HCT116 (cell line): ENCODE results near the gene CATSPERZ. TPM values are rescaled to one million over a fixed set of nuclear protein-coding genes. Genes with fewer than 3 reads are reported as not detected.

Experiments
- ATAC-seq: fragments of 200-7000 bp; cut with Tn5 transposase; 2 replicates; pipeline ENCODE4 v1.9.1; 2020; ENCODE audit warnings: mild to moderate bottlenecking, moderate library complexity
- BruUV-seq: library from RNA; stranded (reverse); fragments of 400-500 nt; replicated peaks from 2 replicates; lab custom pipeline; 2021; lab: Mats Ljungman, UMichigan
- CTCF ChIA-PET: fragments of 300-600 bp; sonication (Branson Sonifier 250); formaldehyde crosslinking; loops from one replicate; lab custom pipeline; 2021; ENCODE audit warnings: antibody characterized with exemption; lab: Charles Lee
- POLR2A ChIA-PET: fragments of 300-600, 350-600 bp; sonication (Branson Sonifier 250); formaldehyde crosslinking; loops from one replicate; lab custom pipeline; 2021; ENCODE audit warnings: antibody characterized with exemption; lab: Charles Lee
- RAD21 ChIA-PET, 2 experiments: fragments of 300-600 bp; sonication (Branson Sonifier 250); formaldehyde crosslinking; loops; one replicate each; lab custom pipeline; 2023; ENCODE audit warnings: low total read pairs in 2 of 2; ENCODE audit not compliant: uncharacterized antibody in 2 of 2, unreplicated experiment in 2 of 2, low non-redundant PET in 1 of 2; lab: Charles Lee
- DNase-seq: peaks from one replicate; pipeline ENCODE4 v3.0.0-alpha.2; 2010; ENCODE audit warnings: low read depth, low spot score
- H2AFZ ChIP-seq: fragments of 200-600 bp; shearing (Covaris generic), sonication (generic); 2 replicates; pipeline ENCODE4 v1.6.1; 2017; ENCODE audit warnings: low read depth, mixed run types, mixed read lengths, antibody characterized with exemption, low read length; ENCODE audit not compliant: poor library complexity, severe bottlenecking
- H3K27ac ChIP-seq: 2 replicates; pipeline ENCODE4 v1.5.1; 2012; ENCODE audit warnings: low read depth, low read length
- H3K27me3 ChIP-seq: fragments of 200-600 bp; sonication (generic); 2 replicates; pipeline ENCODE4 v1.6.1; 2016; ENCODE audit warnings: mixed run types, low read length, mixed read lengths; ENCODE audit not compliant: insufficient read depth
- H3K36me3 ChIP-seq, 2 experiments: fragments of 200-500 bp in 1 of 2; fragments of 200-600 bp in 1 of 2; sonication (Bioruptor generic) in 1 of 2; sonication (generic) in 1 of 2; 2 replicates each; pipeline versions ENCODE4 v1.5.1 to v1.6.1; 2014 to 2016; ENCODE audit warnings: low read length in 2 of 2, inconsistent platforms in 1 of 2, mixed read lengths in 1 of 2, mixed run types in 1 of 2; ENCODE audit not compliant: insufficient read depth in 2 of 2, control insufficient read depth in 1 of 2
- H3K4me1 ChIP-seq, 2 experiments: fragments of 200-600 bp in 1 of 2; sonication (generic) in 1 of 2; 2 replicates each; pipeline versions ENCODE4 v1.5.1 to v1.6.1; 2012 to 2017; ENCODE audit warnings: low read length in 2 of 2, inconsistent platforms in 1 of 2, mild to moderate bottlenecking in 1 of 2, mixed read lengths in 1 of 2, mixed run types in 1 of 2, moderate library complexity in 1 of 2; ENCODE audit not compliant: insufficient read depth in 2 of 2, control insufficient read depth in 1 of 2
- H3K4me2 ChIP-seq: fragments of 200-600 bp; sonication (generic); 2 replicates; pipeline ENCODE4 v1.6.1; 2017; ENCODE audit warnings: mixed run types, low read length, mixed read lengths
- H3K4me3 ChIP-seq, 2 experiments: fragments of 200-600 bp in 1 of 2; sonication (generic) in 1 of 2; replicated peaks in 1 of 2; 2 replicates each; pipeline ENCODE4 v1.5.1; 2011 to 2016; ENCODE audit warnings: low read length in 2 of 2, control low read depth in 1 of 2, low read depth in 1 of 2, mild to moderate bottlenecking in 1 of 2, mixed read lengths in 1 of 2, mixed run types in 1 of 2
- H3K79me2 ChIP-seq: fragments of 200-600 bp; sonication (generic); 2 replicates; pipeline ENCODE4 v1.6.1; 2017; ENCODE audit warnings: mild to moderate bottlenecking, mixed run types, low read length, moderate library complexity, mixed read lengths; ENCODE audit not compliant: insufficient read depth
- H3K9ac ChIP-seq: fragments of 200-600 bp; sonication (generic); 2 replicates; pipeline ENCODE4 v1.6.1; 2016; ENCODE audit warnings: low read length, mixed read lengths
- H3K9me2 ChIP-seq: fragments of 200-600 bp; sonication (generic), shearing (Covaris generic); 2 replicates; pipeline ENCODE4 v1.6.1; 2017; ENCODE audit warnings: mixed run types, mild to moderate bottlenecking, moderate library complexity; ENCODE audit not compliant: insufficient read depth
- H3K9me3 ChIP-seq, 2 experiments: fragments of 200-500 bp in 1 of 2; fragments of 200-600 bp in 1 of 2; sonication (Bioruptor generic) in 1 of 2; sonication (generic) in 1 of 2; 2 replicates each; pipeline ENCODE4 v1.6.1; 2014 to 2017; ENCODE audit warnings: low read length in 2 of 2, mixed read lengths in 2 of 2, inconsistent platforms in 1 of 2, low read depth in 1 of 2, mild to moderate bottlenecking in 1 of 2, mixed run types in 1 of 2, moderate library complexity in 1 of 2; ENCODE audit not compliant: control insufficient read depth in 1 of 2, insufficient read depth in 1 of 2
- H4K20me1 ChIP-seq: fragments of 200-600 bp; sonication (generic), shearing (Covaris generic); 2 replicates; pipeline ENCODE4 v1.6.1; 2017; ENCODE audit warnings: mixed run types, mild to moderate bottlenecking, moderate library complexity; ENCODE audit not compliant: insufficient read depth
- EZH2 ChIP-seq: fragments of 200-600 bp; sonication (generic); IDR thresholded peaks from 2 replicates; pipeline ENCODE4 v1.6.1; 2017; ENCODE audit warnings: antibody characterized with exemption, mixed run types
- FOSL1 ChIP-seq: IDR thresholded peaks from 2 replicates; pipeline ENCODE4 v1.6.1; 2012; ENCODE audit warnings: low read depth
- JUND ChIP-seq: IDR thresholded peaks from 2 replicates; pipeline ENCODE4 v1.6.1; 2012
- SIN3A ChIP-seq: IDR thresholded peaks from 2 replicates; pipeline ENCODE4 v1.6.1; 2012; ENCODE audit warnings: low read depth
- SP1 ChIP-seq: IDR thresholded peaks from 2 replicates; pipeline ENCODE4 v1.6.1; 2012; ENCODE audit warnings: low read depth
- intact Hi-C: fragments of 100-400 bp; cut with micrococcal nuclease; formaldehyde crosslinking; loops from 2 replicates; pipeline ENCODE4 v1.10.0; 2022
- total RNA-seq: library from RNA; stranded (reverse); gene quantifications from one replicate; pipeline ENCODE4 v1.2.1, GENCODE V29; 2021; ENCODE audit not compliant: unreplicated experiment
- TF ChIP-seq, protein P1 (sequence below): IDR thresholded peaks from 2 replicates; pipeline ENCODE4 v1.6.1; 2012; ENCODE audit warnings: low read depth

Gene CATSPERZ
- total RNA-seq, 1 experiment from 2014 or later: 1.7 TPM

DNA sequence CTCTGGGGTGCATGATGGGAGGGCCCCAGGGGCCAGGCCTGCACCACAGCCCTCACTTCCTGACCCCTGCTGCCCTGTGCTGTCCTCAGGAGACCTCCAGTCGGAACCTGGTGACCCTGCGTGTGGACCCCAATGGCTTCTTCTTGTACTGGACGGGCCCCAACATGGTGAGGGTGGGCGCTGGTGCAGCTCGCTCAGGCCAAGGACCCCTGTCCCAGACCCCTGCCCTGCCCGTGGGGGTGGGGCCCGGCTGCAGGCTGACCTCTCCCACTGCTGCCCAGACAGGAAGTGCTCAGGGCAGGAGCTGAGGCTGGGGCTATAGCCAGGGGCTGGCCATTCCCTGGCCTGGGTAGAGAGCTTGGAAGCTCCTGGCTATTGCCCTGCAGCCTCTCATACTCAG is 45.8 kb upstream of the CATSPERZ start:
- Histone ChIP-seq H3K36me3 (peaks cover 21 to 35% of the 10 kb centered on the region in 2 experiments; a peak in 3 of 4 replicates), H3K4me2 (no peak overlapping the region), H3K4me1 (peaks cover 19 to 45% of the 10 kb centered on the region in 2 experiments), H3K4me3 (no peak overlapping the region), H3K27ac (no peak overlapping the region; the same call in 1 of the 2 replicates), H3K79me2 (peaks cover 41% of the 10 kb centered on the region), H2AFZ (no peak overlapping the region), H4K20me1 (no peaks in the 10 kb centered on the region), H3K9me2 (no peaks in the 10 kb centered on the region), H3K27me3 (no peaks in the 10 kb centered on the region), H3K9ac (no peak overlapping the region), H3K9me3 (no peaks in the 10 kb centered on the region)
- no peak for ATAC-seq
- no peak for DNase-seq
- ChIA-PET RAD21 (no interaction called here), POLR2A (interaction anchor here (1.5 kb wide), 1 partner anchor 101 kb away, joined by 3 read pairs; no protein-coding TSS in a partner anchor), CTCF (interaction anchor here (1.0 kb wide), 1 partner anchor 102 kb away, joined by 6 read pairs; no protein-coding TSS in a partner anchor)
- intact Hi-C loops: no loop called here
- BruUV-seq: no TSS peak
- TF ChIP-seq SIN3A (no peak), EZH2 (no peak), SP1 (no peak), FOSL1 (no peak), JUND (no peak)

DNA sequence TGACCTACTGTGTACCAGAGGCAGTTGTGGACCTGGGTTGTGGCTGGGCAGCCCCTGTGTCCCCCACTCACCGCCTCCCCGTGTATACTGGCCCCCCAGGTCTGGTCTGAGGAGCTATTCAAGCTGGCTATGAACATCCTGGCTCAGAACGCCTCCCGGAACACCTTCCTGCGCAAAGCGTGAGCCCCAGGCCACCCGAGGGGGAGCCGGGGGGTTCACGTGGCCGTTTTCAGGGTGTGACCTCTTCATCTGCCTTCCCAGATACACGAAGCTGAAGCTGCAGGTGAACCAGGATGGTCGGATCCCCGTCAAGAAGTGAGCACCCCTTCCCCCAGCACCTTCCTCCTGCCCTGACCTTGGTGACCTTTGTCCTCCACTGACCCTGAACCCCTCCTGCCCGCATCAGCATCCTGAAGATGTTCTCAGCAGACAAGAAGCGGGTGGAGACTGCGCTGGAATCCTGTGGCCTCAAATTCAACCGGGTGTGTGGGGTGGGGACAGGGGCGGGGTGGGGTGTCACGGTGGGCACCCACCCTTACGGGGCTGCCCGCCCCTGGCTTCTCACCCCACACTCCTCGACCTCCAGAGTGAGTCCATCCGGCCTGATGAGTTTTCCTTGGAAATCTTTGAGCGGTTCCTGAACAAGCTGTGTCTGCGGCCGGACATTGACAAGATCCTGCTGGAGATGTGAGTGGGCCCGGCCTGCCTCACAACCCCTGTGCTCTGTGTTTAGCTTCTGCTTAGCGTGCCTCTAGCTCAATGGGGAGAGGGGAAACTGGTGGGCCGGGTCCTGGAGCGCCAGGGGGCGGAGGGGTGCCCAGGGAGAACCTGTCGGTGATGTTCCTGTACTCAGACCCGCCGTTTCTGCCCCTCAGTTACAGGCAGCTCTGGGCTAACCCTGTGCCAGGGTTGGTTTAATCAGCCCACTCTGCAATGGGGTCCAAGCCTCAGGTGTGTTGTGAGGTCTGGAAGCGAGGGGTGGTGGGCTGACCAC is 44.7 kb upstream of the CATSPERZ start:
- Histone ChIP-seq H3K4me3 (no peak overlapping the region), H3K4me1 (peaks cover 16 to 37% of the 10 kb centered on the region in 2 experiments), H3K9me3 (no peaks in the 10 kb centered on the region), H3K36me3 (peaks cover 27 to 41% of the 10 kb centered on the region in 2 experiments; a peak in 3 of 4 replicates), H2AFZ (no peak overlapping the region), H3K9ac (no peak overlapping the region), H4K20me1 (no peaks in the 10 kb centered on the region), H3K27me3 (no peaks in the 10 kb centered on the region), H3K79me2 (peaks cover 41% of the 10 kb centered on the region), H3K4me2 (no peak overlapping the region), H3K27ac (no peak overlapping the region), H3K9me2 (no peaks in the 10 kb centered on the region)
- ChIA-PET POLR2A (interaction anchor here (1.1 kb wide), 1 partner anchor 13 kb away, joined by 3 read pairs; no protein-coding TSS in a partner anchor), RAD21 (no interaction called here), CTCF (interaction anchor here (1.1 kb wide), 1 partner anchor 49 kb away, joined by 3 read pairs; no protein-coding TSS in a partner anchor)
- BruUV-seq: no TSS peak
- DNase-seq: no peak
- TF ChIP-seq, protein P1, sequence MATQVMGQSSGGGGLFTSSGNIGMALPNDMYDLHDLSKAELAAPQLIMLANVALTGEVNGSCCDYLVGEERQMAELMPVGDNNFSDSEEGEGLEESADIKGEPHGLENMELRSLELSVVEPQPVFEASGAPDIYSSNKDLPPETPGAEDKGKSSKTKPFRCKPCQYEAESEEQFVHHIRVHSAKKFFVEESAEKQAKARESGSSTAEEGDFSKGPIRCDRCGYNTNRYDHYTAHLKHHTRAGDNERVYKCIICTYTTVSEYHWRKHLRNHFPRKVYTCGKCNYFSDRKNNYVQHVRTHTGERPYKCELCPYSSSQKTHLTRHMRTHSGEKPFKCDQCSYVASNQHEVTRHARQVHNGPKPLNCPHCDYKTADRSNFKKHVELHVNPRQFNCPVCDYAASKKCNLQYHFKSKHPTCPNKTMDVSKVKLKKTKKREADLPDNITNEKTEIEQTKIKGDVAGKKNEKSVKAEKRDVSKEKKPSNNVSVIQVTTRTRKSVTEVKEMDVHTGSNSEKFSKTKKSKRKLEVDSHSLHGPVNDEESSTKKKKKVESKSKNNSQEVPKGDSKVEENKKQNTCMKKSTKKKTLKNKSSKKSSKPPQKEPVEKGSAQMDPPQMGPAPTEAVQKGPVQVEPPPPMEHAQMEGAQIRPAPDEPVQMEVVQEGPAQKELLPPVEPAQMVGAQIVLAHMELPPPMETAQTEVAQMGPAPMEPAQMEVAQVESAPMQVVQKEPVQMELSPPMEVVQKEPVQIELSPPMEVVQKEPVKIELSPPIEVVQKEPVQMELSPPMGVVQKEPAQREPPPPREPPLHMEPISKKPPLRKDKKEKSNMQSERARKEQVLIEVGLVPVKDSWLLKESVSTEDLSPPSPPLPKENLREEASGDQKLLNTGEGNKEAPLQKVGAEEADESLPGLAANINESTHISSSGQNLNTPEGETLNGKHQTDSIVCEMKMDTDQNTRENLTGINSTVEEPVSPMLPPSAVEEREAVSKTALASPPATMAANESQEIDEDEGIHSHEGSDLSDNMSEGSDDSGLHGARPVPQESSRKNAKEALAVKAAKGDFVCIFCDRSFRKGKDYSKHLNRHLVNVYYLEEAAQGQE: no peak
- intact Hi-C loops: no loop called here
- ATAC-seq: no peak
